OCI-LY7 (cell line): ENCODE data around the gene AIM2. TPM values are rescaled to one million over a fixed set of nuclear protein-coding genes. Genes with fewer than 3 reads are reported as not detected.
A peak's percentile ranks its signal among the peaks of the same experiment; 100 is the strongest.

Experiments used
- BruUV-seq: library from RNA; stranded (reverse); fragments of 400-500 nt; replicated peaks from 2 replicates; lab custom pipeline; 2021; lab: Mats Ljungman, UMichigan
- CTCF ChIA-PET: fragments of 300-600 bp; sonication (Branson Sonifier 250); formaldehyde crosslinking; loops from one replicate; lab custom pipeline; 2022; ENCODE audit warnings: antibody characterized with exemption; ENCODE audit not compliant: unreplicated experiment; lab: Charles Lee
- POLR2A ChIA-PET: fragments of 300-600 bp; sonication (Branson Sonifier 250); formaldehyde crosslinking; loops from one replicate; lab custom pipeline; 2022; ENCODE audit warnings: antibody characterized with exemption; lab: Charles Lee
- DNase-seq: peaks from one replicate; pipeline ENCODE4 v3.0.0-alpha.2; 2015; ENCODE audit warnings: low spot score
- H2AFZ ChIP-seq: fragments of 200-600 bp; sonication (generic), shearing (Covaris generic); 2 replicates; pipeline ENCODE4 v1.6.1; 2014; ENCODE audit warnings: mild to moderate bottlenecking, antibody characterized with exemption, low read length, moderate library complexity
- H3K27ac ChIP-seq: fragments of 200-600 bp; sonication (generic); 2 replicates; pipeline ENCODE4 v1.5.1; 2014; ENCODE audit warnings: mixed run types, low read depth, mild to moderate bottlenecking, moderate library complexity, low read length, inconsistent platforms; ENCODE audit not compliant: poor library complexity, severe bottlenecking
- H3K36me3 ChIP-seq: fragments of 200-600 bp; sonication (generic); 2 replicates; pipeline ENCODE4 v1.6.1; 2014; ENCODE audit warnings: mild to moderate bottlenecking, antibody characterized with exemption, low read length, moderate library complexity, mixed read lengths; ENCODE audit not compliant: insufficient read depth
- H3K4me1 ChIP-seq: fragments of 200-600 bp; sonication (generic); 2 replicates; pipeline ENCODE4 v1.5.1; 2014; ENCODE audit warnings: mild to moderate bottlenecking, low read length; ENCODE audit not compliant: insufficient read depth, poor library complexity, severe bottlenecking
- H3K4me2 ChIP-seq: fragments of 200-600 bp; sonication (generic); 2 replicates; pipeline ENCODE4 v1.6.1; 2014; ENCODE audit warnings: mild to moderate bottlenecking, low read length
- H3K4me3 ChIP-seq: fragments of 200-600 bp; sonication (generic); 2 replicates; pipeline ENCODE4 v1.5.1; 2014; ENCODE audit warnings: mild to moderate bottlenecking, low read depth, low read length; ENCODE audit not compliant: poor library complexity, severe bottlenecking
- H3K79me2 ChIP-seq: fragments of 200-600 bp; sonication (generic); 2 replicates; pipeline ENCODE4 v1.6.1; 2016; ENCODE audit warnings: low read depth, mild to moderate bottlenecking, low read length, moderate library complexity, mixed read lengths; ENCODE audit not compliant: insufficient read depth
- H3K9me2 ChIP-seq: fragments of 200-600 bp; sonication (generic); 2 replicates; pipeline ENCODE4 v1.6.1; 2016; ENCODE audit warnings: mild to moderate bottlenecking, low read length, mixed read lengths; ENCODE audit not compliant: insufficient read depth
- H3K9me3 ChIP-seq: fragments of 200-600 bp; sonication (generic); 2 replicates; pipeline ENCODE4 v1.6.1; 2014; ENCODE audit warnings: mild to moderate bottlenecking, mixed run types, low read length, mixed read lengths
- H4K20me1 ChIP-seq: fragments of 200-600 bp; sonication (generic); 2 replicates; pipeline ENCODE4 v1.6.1; 2014; ENCODE audit warnings: mild to moderate bottlenecking, antibody characterized with exemption, low read length, moderate library complexity, mixed read lengths; ENCODE audit not compliant: insufficient read depth
- CTCF ChIP-seq: fragments of 200-600 bp; sonication (generic); conservative IDR thresholded peaks from 2 replicates; pipeline ENCODE4 v1.5.1; 2014; ENCODE audit warnings: mild to moderate bottlenecking, antibody characterized with exemption, low read length, moderate library complexity, mixed read lengths
- EZH2phosphoT487 ChIP-seq: fragments of 200-600 bp; sonication (generic); IDR thresholded peaks from 2 replicates; pipeline ENCODE4 v1.6.1; 2018; ENCODE audit warnings: low read depth, borderline replicate concordance, mild to moderate bottlenecking, mixed run types, antibody characterized with exemption, low read length, moderate library complexity, mixed read lengths
- intact Hi-C: fragments of 100-400 bp; cut with micrococcal nuclease; formaldehyde crosslinking; loops from one replicate; pipeline ENCODE4 v1.10.0; 2022; ENCODE audit not compliant: unreplicated experiment
- total RNA-seq, 2 experiments: library from RNA; depleted of rRNA in 1 of 2; stranded (reverse); fragments of >200 nt in 1 of 2; shearing (Covaris generic) in 1 of 2; gene quantifications; 2 replicates each; pipeline ENCODE4 v1.2.3, GENCODE V29; 2014 to 2022

Gene AIM2
- total RNA-seq, 2 experiments from 2014 or later = 18.2 to 28.1 TPM

DNA sequence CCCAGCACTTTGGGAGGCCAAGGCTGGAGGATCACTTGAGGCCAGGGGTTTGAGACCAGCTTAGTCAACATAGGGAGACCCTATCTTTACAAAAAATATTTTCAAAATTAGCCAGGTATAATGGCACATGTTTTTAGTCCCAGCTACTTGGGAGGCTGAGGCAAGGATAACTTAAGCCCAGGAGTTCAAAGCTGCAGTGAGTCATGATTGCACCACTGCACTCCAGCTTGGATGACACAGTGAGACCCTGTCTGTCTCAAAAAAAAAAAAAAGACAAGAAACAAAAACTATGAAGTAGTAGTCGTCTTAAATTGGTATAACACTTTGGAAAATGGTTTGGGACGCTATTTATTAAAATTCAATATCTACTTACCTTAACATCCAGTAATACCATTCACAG is 7.7 kb downstream of the AIM2 start:
- Histone ChIP-seq H3K27ac (peak overlapping the region; percentile 99), H3K36me3 (peaks cover 40% of the 10 kb centered on the region), H3K4me3 (peak overlapping the region; percentile 46), H3K4me1 (peaks cover 88% of the 10 kb centered on the region), H3K9me3 (no peaks in the 10 kb centered on the region; the same call in 1 of the 2 replicates), H3K4me2 (peak overlapping the region; percentile 86), H3K9me2 (no peaks in the 10 kb centered on the region), H4K20me1 (no peaks in the 10 kb centered on the region), H2AFZ (no peak overlapping the region), H3K79me2 (peaks cover 33% of the 10 kb centered on the region; the same call in 1 of the 2 replicates)
- ChIA-PET CTCF (no interaction called here), POLR2A (interaction anchor here (0.8 to 7.5 kb wide), 7 partner anchors 8 to 61 kb away, joined by 3 to 93 read pairs (median 5); partner anchors contain the start of genes AIM2 and IFI16)
- no peak for TF ChIP-seq CTCF
- intact Hi-C loops = loop anchor here (1.0 to 2.0 kb wide), 3 partner anchors 57 to 890 kb away; no protein-coding TSS in a partner anchor
- peak; percentile 26 for DNase-seq
- BruUV-seq = no TSS peak

DNA sequence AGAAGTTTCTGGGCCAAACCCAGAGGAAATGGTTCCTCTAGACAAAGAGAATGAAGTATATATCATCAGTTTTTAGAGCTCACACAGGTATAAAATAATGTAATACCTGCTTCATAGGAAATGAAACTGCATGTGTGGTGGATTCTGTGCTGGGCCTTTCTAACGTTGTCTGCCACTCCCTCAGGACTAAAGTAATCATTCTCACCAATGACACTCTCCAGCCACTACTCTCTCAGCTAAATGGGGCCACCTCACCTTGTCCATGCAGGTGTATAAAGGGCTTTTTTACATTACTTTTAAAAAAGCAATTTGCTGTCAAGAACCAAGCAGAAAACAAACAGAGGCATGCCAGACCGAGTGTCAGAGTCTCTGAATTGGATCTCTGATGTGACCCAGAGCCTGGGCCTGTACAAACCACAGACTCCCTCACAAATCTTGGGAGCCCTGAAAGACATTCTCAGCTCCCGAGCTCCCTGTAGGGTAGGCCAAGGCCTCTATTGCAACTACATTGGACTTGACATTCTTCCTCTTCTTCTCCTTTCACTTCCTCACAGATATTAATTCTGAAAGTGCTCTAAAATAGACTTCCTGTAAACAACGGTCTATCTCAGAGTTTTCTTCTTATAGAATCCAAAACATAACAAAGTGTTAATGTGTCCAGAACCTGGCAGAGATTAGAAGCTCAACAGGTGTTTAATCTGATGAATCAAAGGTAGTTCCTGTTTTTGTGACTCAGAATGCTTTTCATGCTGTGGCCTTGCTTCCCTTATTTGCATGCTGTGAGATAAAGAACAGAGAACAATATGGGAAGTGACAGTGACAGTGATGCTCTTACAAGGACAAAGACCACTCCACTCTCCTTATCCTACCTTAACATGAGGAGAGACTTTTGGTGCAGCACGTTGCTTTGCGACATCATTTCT is 8.6 kb downstream of the AIM2 start:
- Histone ChIP-seq H3K4me3 (peak overlapping the region; percentile 57), H3K79me2 (peaks cover 24% of the 10 kb centered on the region; the same call in 1 of the 2 replicates), H3K4me2 (peak overlapping the region; percentile 86), H4K20me1 (no peaks in the 10 kb centered on the region), H2AFZ (no peak overlapping the region), H3K9me3 (no peaks in the 10 kb centered on the region; the same call in 1 of the 2 replicates), H3K36me3 (peaks cover 48% of the 10 kb centered on the region), H3K27ac (peak overlapping the region; percentile 99), H3K4me1 (peaks cover 79% of the 10 kb centered on the region), H3K9me2 (no peaks in the 10 kb centered on the region)
- ChIA-PET POLR2A (interaction anchor here (0.8 to 7.5 kb wide), 18 partner anchors 9 to 60 kb away, joined by 3 to 93 read pairs (median 4); partner anchors contain the start of genes AIM2 and IFI16), CTCF (no interaction called here)
- TF ChIP-seq CTCF (no peak), EZH2phosphoT487 (no peak)
- peak; percentile 97 for DNase-seq
- BruUV-seq = no TSS peak
- intact Hi-C loops = loop anchor here (1.0 to 2.0 kb wide), 4 partner anchors 56 to 889 kb away; no protein-coding TSS in a partner anchor
